HCT116 (cell line): ENCODE data around the gene ATF7. TPM values are rescaled to one million over a fixed set of nuclear protein-coding genes. Genes with fewer than 3 reads are reported as not detected.

Experiments
- ATAC-seq: fragments of 200-7000 bp; cut with Tn5 transposase; 2 replicates; pipeline ENCODE4 v1.9.1; 2020; ENCODE audit warnings: mild to moderate bottlenecking, moderate library complexity
- BruUV-seq: library from RNA; stranded (reverse); fragments of 400-500 nt; replicated peaks from 2 replicates; lab custom pipeline; 2021; lab: Mats Ljungman, UMichigan
- CTCF ChIA-PET: fragments of 300-600 bp; sonication (Branson Sonifier 250); formaldehyde crosslinking; loops from one replicate; lab custom pipeline; 2021; ENCODE audit warnings: antibody characterized with exemption; lab: Charles Lee
- POLR2A ChIA-PET: fragments of 300-600, 350-600 bp; sonication (Branson Sonifier 250); formaldehyde crosslinking; loops from one replicate; lab custom pipeline; 2021; ENCODE audit warnings: antibody characterized with exemption; lab: Charles Lee
- RAD21 ChIA-PET, 2 experiments: fragments of 300-600 bp; sonication (Branson Sonifier 250); formaldehyde crosslinking; loops; one replicate each; lab custom pipeline; 2023; ENCODE audit warnings: low total read pairs in 2 of 2; ENCODE audit not compliant: uncharacterized antibody in 2 of 2, unreplicated experiment in 2 of 2, low non-redundant PET in 1 of 2; lab: Charles Lee
- DNase-seq: peaks from one replicate; pipeline ENCODE4 v3.0.0-alpha.2; 2010; ENCODE audit warnings: low read depth, low spot score
- H2AFZ ChIP-seq: fragments of 200-600 bp; shearing (Covaris generic), sonication (generic); 2 replicates; pipeline ENCODE4 v1.6.1; 2017; ENCODE audit warnings: low read depth, mixed run types, mixed read lengths, antibody characterized with exemption, low read length; ENCODE audit not compliant: poor library complexity, severe bottlenecking
- H3K27ac ChIP-seq: 2 replicates; pipeline ENCODE4 v1.5.1; 2012; ENCODE audit warnings: low read depth, low read length
- H3K27me3 ChIP-seq: fragments of 200-600 bp; sonication (generic); 2 replicates; pipeline ENCODE4 v1.6.1; 2016; ENCODE audit warnings: mixed run types, low read length, mixed read lengths; ENCODE audit not compliant: insufficient read depth
- H3K36me3 ChIP-seq, 2 experiments: fragments of 200-500 bp in 1 of 2; fragments of 200-600 bp in 1 of 2; sonication (Bioruptor generic) in 1 of 2; sonication (generic) in 1 of 2; 2 replicates each; pipeline versions ENCODE4 v1.5.1 to v1.6.1; 2014 to 2016; ENCODE audit warnings: low read length in 2 of 2, inconsistent platforms in 1 of 2, mixed read lengths in 1 of 2, mixed run types in 1 of 2; ENCODE audit not compliant: insufficient read depth in 2 of 2, control insufficient read depth in 1 of 2
- H3K4me1 ChIP-seq, 2 experiments: fragments of 200-600 bp in 1 of 2; sonication (generic) in 1 of 2; 2 replicates each; pipeline versions ENCODE4 v1.5.1 to v1.6.1; 2012 to 2017; ENCODE audit warnings: low read length in 2 of 2, inconsistent platforms in 1 of 2, mild to moderate bottlenecking in 1 of 2, mixed read lengths in 1 of 2, mixed run types in 1 of 2, moderate library complexity in 1 of 2; ENCODE audit not compliant: insufficient read depth in 2 of 2, control insufficient read depth in 1 of 2
- H3K4me2 ChIP-seq: fragments of 200-600 bp; sonication (generic); 2 replicates; pipeline ENCODE4 v1.6.1; 2017; ENCODE audit warnings: mixed run types, low read length, mixed read lengths
- H3K4me3 ChIP-seq, 2 experiments: fragments of 200-600 bp in 1 of 2; sonication (generic) in 1 of 2; replicated peaks in 1 of 2; 2 replicates each; pipeline ENCODE4 v1.5.1; 2011 to 2016; ENCODE audit warnings: low read length in 2 of 2, control low read depth in 1 of 2, low read depth in 1 of 2, mild to moderate bottlenecking in 1 of 2, mixed read lengths in 1 of 2, mixed run types in 1 of 2
- H3K79me2 ChIP-seq: fragments of 200-600 bp; sonication (generic); 2 replicates; pipeline ENCODE4 v1.6.1; 2017; ENCODE audit warnings: mild to moderate bottlenecking, mixed run types, low read length, moderate library complexity, mixed read lengths; ENCODE audit not compliant: insufficient read depth
- H3K9ac ChIP-seq: fragments of 200-600 bp; sonication (generic); 2 replicates; pipeline ENCODE4 v1.6.1; 2016; ENCODE audit warnings: low read length, mixed read lengths
- H3K9me2 ChIP-seq: fragments of 200-600 bp; sonication (generic), shearing (Covaris generic); 2 replicates; pipeline ENCODE4 v1.6.1; 2017; ENCODE audit warnings: mixed run types, mild to moderate bottlenecking, moderate library complexity; ENCODE audit not compliant: insufficient read depth
- H3K9me3 ChIP-seq, 2 experiments: fragments of 200-500 bp in 1 of 2; fragments of 200-600 bp in 1 of 2; sonication (Bioruptor generic) in 1 of 2; sonication (generic) in 1 of 2; 2 replicates each; pipeline ENCODE4 v1.6.1; 2014 to 2017; ENCODE audit warnings: low read length in 2 of 2, mixed read lengths in 2 of 2, inconsistent platforms in 1 of 2, low read depth in 1 of 2, mild to moderate bottlenecking in 1 of 2, mixed run types in 1 of 2, moderate library complexity in 1 of 2; ENCODE audit not compliant: control insufficient read depth in 1 of 2, insufficient read depth in 1 of 2
- H4K20me1 ChIP-seq: fragments of 200-600 bp; sonication (generic), shearing (Covaris generic); 2 replicates; pipeline ENCODE4 v1.6.1; 2017; ENCODE audit warnings: mixed run types, mild to moderate bottlenecking, moderate library complexity; ENCODE audit not compliant: insufficient read depth
- CEBPB ChIP-seq: IDR thresholded peaks from 2 replicates; pipeline ENCODE4 v1.6.1; 2012; ENCODE audit warnings: low read depth
- CTCF ChIP-seq, 3 experiments: fragments of 200-600 bp in 1 of 3; sonication (generic) in 1 of 3; IDR thresholded peaks in 2 of 3; conservative IDR thresholded peaks in 1 of 3; 2 replicates each; pipeline ENCODE4 v1.5.1; 2012 to 2017; ENCODE audit warnings: low read depth in 2 of 3, low read length in 2 of 3, antibody characterized with exemption in 1 of 3, borderline replicate concordance in 1 of 3, control low read depth in 1 of 3, mild to moderate bottlenecking in 1 of 3, mixed read lengths in 1 of 3, mixed run types in 1 of 3, moderate library complexity in 1 of 3; ENCODE audit not compliant: insufficient read depth in 1 of 3
- EGR1 ChIP-seq: IDR thresholded peaks from 2 replicates; pipeline ENCODE4 v1.6.1; 2012; ENCODE audit warnings: low read depth
- EZH2 ChIP-seq: fragments of 200-600 bp; sonication (generic); IDR thresholded peaks from 2 replicates; pipeline ENCODE4 v1.6.1; 2017; ENCODE audit warnings: antibody characterized with exemption, mixed run types
- FOSL1 ChIP-seq: IDR thresholded peaks from 2 replicates; pipeline ENCODE4 v1.6.1; 2012; ENCODE audit warnings: low read depth
- JUND ChIP-seq: IDR thresholded peaks from 2 replicates; pipeline ENCODE4 v1.6.1; 2012
- MAX ChIP-seq: IDR thresholded peaks from 2 replicates; pipeline ENCODE4 v1.6.1; 2012
- POLR2AphosphoS5 ChIP-seq: IDR thresholded peaks from 2 replicates; pipeline ENCODE4 v1.6.1; 2011; ENCODE audit warnings: mild to moderate bottlenecking, low read depth, low read length, moderate library complexity
- REST ChIP-seq: IDR thresholded peaks from 2 replicates; pipeline ENCODE4 v1.6.1; 2012; ENCODE audit warnings: low read depth
- SP1 ChIP-seq: IDR thresholded peaks from 2 replicates; pipeline ENCODE4 v1.6.1; 2012; ENCODE audit warnings: low read depth
- SRF ChIP-seq: IDR thresholded peaks from 2 replicates; pipeline ENCODE4 v1.6.1; 2012; ENCODE audit warnings: low read depth
- YY1 ChIP-seq: IDR thresholded peaks from 2 replicates; pipeline ENCODE4 v1.6.1; 2011; ENCODE audit warnings: low read length, low read depth, moderate library complexity, mild to moderate bottlenecking; ENCODE audit not compliant: insufficient replicate concordance; ENCODE audit errors: extremely low read depth
- ZFX ChIP-seq: fragments of 450-650 bp; IDR thresholded peaks from 2 replicates; pipeline ENCODE4 v1.6.1; 2017
- ZNF274 ChIP-seq: fragments of 200-500 bp; sonication (Bioruptor generic); IDR thresholded peaks from 2 replicates; pipeline ENCODE4 v1.6.1; 2014; ENCODE audit warnings: mild to moderate bottlenecking, low read depth, low read length, inconsistent platforms
- intact Hi-C: fragments of 100-400 bp; cut with micrococcal nuclease; formaldehyde crosslinking; loops from 2 replicates; pipeline ENCODE4 v1.10.0; 2022
- total RNA-seq: library from RNA; stranded (reverse); gene quantifications from one replicate; pipeline ENCODE4 v1.2.1, GENCODE V29; 2021; ENCODE audit not compliant: unreplicated experiment

The ATF7 gene
- total RNA-seq, 1 experiment from 2014 or later, result 24.0 TPM

GRCh38 chr12:53568809-53569557, 57.2 kb downstream of the ATF7 start:
- Histone ChIP-seq H3K4me3 (no peak overlapping the region), H3K79me2 (no peaks in the 10 kb centered on the region), H3K36me3 (no peaks in the 10 kb centered on the region), H4K20me1 (no peaks in the 10 kb centered on the region), H3K27ac (no peak overlapping the region), H3K9ac (no peak overlapping the region), H3K4me1 (no peaks in the 10 kb centered on the region), H3K9me3 (no peaks in the 10 kb centered on the region), H2AFZ (no peak overlapping the region), H3K4me2 (no peak overlapping the region), H3K9me2 (no peaks in the 10 kb centered on the region), H3K27me3 (no peaks in the 10 kb centered on the region)
- ChIA-PET RAD21 (no interaction called here), POLR2A (no interaction called here), CTCF (interaction anchor here (0.8 to 1.5 kb wide), 2 partner anchors 25 to 61 kb away, joined by 3 to 4 read pairs; no protein-coding TSS in a partner anchor)
- intact Hi-C loops, result no loop called here
- ATAC-seq (no peak), DNase-seq (no peak)
- BruUV-seq, result no TSS peak
- TF ChIP-seq CEBPB, result no peak
- no peak for TF ChIP-seq ZNF274
- no peak for TF ChIP-seq ZFX
- no peak for TF ChIP-seq POLR2AphosphoS5
- no peak for TF ChIP-seq FOSL1
- no peak for TF ChIP-seq YY1
- TF ChIP-seq SP1, result no peak
- TF ChIP-seq EZH2, result no peak
- no peak for TF ChIP-seq CTCF (IDR thresholded peaks at IDR 0.05 in 2 of 3, conservative IDR thresholded peaks at IDR 0.05 in 1 of 3; ENCODE audit: borderline replicate concordance in 1 of 3, insufficient read depth in 1 of 3, low read depth in 2 of 3, low read length in 2 of 3)
- TF ChIP-seq SRF, result no peak
- TF ChIP-seq REST, result no peak
- TF ChIP-seq EGR1, result no peak
- TF ChIP-seq JUND, result no peak
- TF ChIP-seq MAX, result no peak
